Panc1 (cell line): ENCODE data around the gene TAAR9. TPM values are rescaled to one million over a fixed set of nuclear protein-coding genes. Genes with fewer than 3 reads are reported as not detected.
"Not testable (repeated sequence)": the region's sequence is repeated elsewhere in the genome, so short reads cannot be mapped to it uniquely, and the experiment has no call there.

Source experiments
- ATAC-seq: fragments of 200-7000 bp; cut with Tn5 transposase; 2 replicates; pipeline ENCODE4 v1.9.1; 2020; ENCODE audit warnings: mild to moderate bottlenecking, moderate library complexity
- BruUV-seq: library from RNA; stranded (reverse); fragments of 400-500 nt; replicated peaks from 2 replicates; lab custom pipeline; 2021; lab: Mats Ljungman, UMichigan
- CTCF ChIA-PET: fragments of 300-600 bp; sonication (Branson Sonifier 250); formaldehyde crosslinking; loops from one replicate; lab custom pipeline; 2022; ENCODE audit warnings: antibody characterized with exemption; lab: Charles Lee
- POLR2A ChIA-PET: fragments of 300-600 bp; sonication (Branson Sonifier 250); formaldehyde crosslinking; loops from one replicate; lab custom pipeline; 2022; ENCODE audit warnings: antibody characterized with exemption; lab: Charles Lee
- DNase-seq: peaks from one replicate; pipeline ENCODE4 v3.0.0-alpha.2; 2010; ENCODE audit warnings: low read depth, low spot score
- H3K27ac ChIP-seq: 2 replicates; pipeline ENCODE4 v1.5.1; 2011; ENCODE audit warnings: mild to moderate bottlenecking, low read length, inconsistent platforms
- H3K27me3 ChIP-seq: fragments of 200-500 bp; sonication (Bioruptor generic); 2 replicates; pipeline ENCODE4 v1.6.0; 2014; ENCODE audit warnings: low read length, inconsistent platforms; ENCODE audit not compliant: control insufficient read depth, insufficient read depth
- H3K36me3 ChIP-seq: fragments of 200-500 bp; sonication (Bioruptor generic); 2 replicates; pipeline ENCODE4 v1.5.1; 2014; ENCODE audit warnings: inconsistent platforms, mild to moderate bottlenecking, low read length, moderate library complexity; ENCODE audit not compliant: control insufficient read depth, insufficient read depth
- H3K4me1 ChIP-seq: 2 replicates; pipeline ENCODE4 v1.5.1; 2011; ENCODE audit warnings: inconsistent platforms, mild to moderate bottlenecking, low read length, moderate library complexity; ENCODE audit not compliant: control insufficient read depth, insufficient read depth
- H3K4me3 ChIP-seq, 2 experiments: 2 replicates each; pipeline ENCODE4 v1.5.1; 2011 to 2012; ENCODE audit warnings: low read depth in 2 of 2, low read length in 2 of 2, mild to moderate bottlenecking in 2 of 2, inconsistent platforms in 1 of 2, moderate library complexity in 1 of 2
- H3K9me3 ChIP-seq: fragments of 200-500 bp; sonication (Bioruptor generic); 2 replicates; pipeline ENCODE4 v1.5.1; 2014; ENCODE audit warnings: low read depth, mild to moderate bottlenecking, inconsistent platforms, low read length, moderate library complexity; ENCODE audit not compliant: control insufficient read depth, insufficient read depth
- CTCF ChIP-seq: fragments of 450-650 bp; IDR thresholded peaks from 2 replicates; pipeline ENCODE4 v1.5.1; 2017; ENCODE audit warnings: mild to moderate bottlenecking
- POLR2AphosphoS5 ChIP-seq: IDR thresholded peaks from 2 replicates; pipeline ENCODE4 v1.6.1; 2012; ENCODE audit warnings: mild to moderate bottlenecking, low read depth, low read length, moderate library complexity
- REST ChIP-seq, 2 experiments: IDR thresholded peaks; 2 replicates each; pipeline ENCODE4 v1.6.1; 2011 to 2012; ENCODE audit warnings: low read depth in 2 of 2, control low read depth in 1 of 2, low read length in 1 of 2, mild to moderate bottlenecking in 1 of 2, moderate library complexity in 1 of 2; ENCODE audit not compliant: insufficient read depth in 1 of 2
- SIN3A ChIP-seq: IDR thresholded peaks from 2 replicates; pipeline ENCODE4 v1.6.1; 2012; ENCODE audit warnings: low read depth, mild to moderate bottlenecking, low read length, moderate library complexity, borderline replicate concordance; ENCODE audit not compliant: insufficient read depth
- TCF7L2 ChIP-seq: IDR thresholded peaks from 2 replicates; pipeline ENCODE4 v1.6.1; 2011; ENCODE audit warnings: mild to moderate bottlenecking, low read depth, low read length, inconsistent platforms
- in situ Hi-C: cut with HindIII; loops from 2 replicates; pipeline ENCODE4 v1.10.0; 2016; ENCODE audit warnings: low sequenced_read_pairs, low pct_unique_long_range_greater_than_20kb
- intact Hi-C: fragments of 100-400 bp; cut with micrococcal nuclease; formaldehyde crosslinking; loops from one replicate; pipeline ENCODE4 v1.10.0; 2022; ENCODE audit not compliant: unreplicated experiment
- total RNA-seq: library from RNA; stranded (reverse); gene quantifications from one replicate; pipeline ENCODE4 v1.2.1, GENCODE V29; 2021; ENCODE audit not compliant: unreplicated experiment

TAAR9 gene
- total RNA-seq, 1 experiment from 2014 or later = not detected

- no peaks in the 10 kb centered on the region for H3K9me3 ChIP-seq
- ATAC-seq (no peak), DNase-seq (no peak)
- intact Hi-C loops (no loop called here), in situ Hi-C loops (no loop called here)
- H3K27me3 ChIP-seq = no peaks in the 10 kb centered on the region; the same call in 1 of the 2 replicates
- no peaks in the 10 kb centered on the region for H3K36me3 ChIP-seq
- CTCF ChIA-PET = no interaction called here
- no peak for TF ChIP-seq POLR2AphosphoS5
- TF ChIP-seq SIN3A = no peak
- TF ChIP-seq REST (IDR thresholded peaks at IDR 0.05; ENCODE audit: insufficient read depth in 1 of 2, low read depth in 2 of 2, low read length in 1 of 2) = no peak
- TF ChIP-seq CTCF = no peak
- TF ChIP-seq TCF7L2 = no peak
- no peaks in the 10 kb centered on the region for H3K4me1 ChIP-seq
- no TSS peak for BruUV-seq
- POLR2A ChIA-PET = interaction anchor here (0.6 kb wide), 1 partner anchor 52 kb away, joined by 3 read pairs; no protein-coding TSS in a partner anchor
- H3K4me3 ChIP-seq = no peak overlapping the region
- H3K27ac ChIP-seq = no peak overlapping the region
Observed at GRCh38 chr6:132551214-132551613, 13.1 kb downstream of the TAAR9 start.

- TF ChIP-seq REST (IDR thresholded peaks at IDR 0.05; ENCODE audit: insufficient read depth in 1 of 2, low read depth in 2 of 2, low read length in 1 of 2) (no peak), POLR2AphosphoS5 (no peak), SIN3A (no peak), CTCF (no peak), TCF7L2 (no peak)
- no peaks in the 10 kb centered on the region for H3K9me3 ChIP-seq
- ChIA-PET CTCF (no interaction called here), POLR2A (no interaction called here)
- H3K4me1 ChIP-seq = no peaks in the 10 kb centered on the region
- intact Hi-C loops = no loop called here
- DNase-seq (no peak), ATAC-seq (no peak)
- in situ Hi-C loops = no loop called here
- H3K36me3 ChIP-seq = no peaks in the 10 kb centered on the region
- no TSS peak for BruUV-seq
- no peaks in the 10 kb centered on the region; the same call in 1 of the 2 replicates for H3K27me3 ChIP-seq
- H3K27ac ChIP-seq = no peak within 1 kb of the TSS
- H3K4me3 ChIP-seq = no peak within 1 kb of the TSS
Observed at GRCh38 chr6:132552372-132552771, 14.3 kb downstream of the TAAR9 start, which contains the start of gene TAAR8. TAAR8 (plus strand) TSS chr6:132552672; CDS start chr6:132552693, 21 bp downstream.

- H3K4me1 ChIP-seq, in situ Hi-C loops, H3K27me3 ChIP-seq, H3K27ac ChIP-seq, H3K4me3 ChIP-seq, intact Hi-C loops, POLR2A ChIA-PET, H3K36me3 ChIP-seq, CTCF ChIA-PET, BruUV-seq, H3K9me3 ChIP-seq, DNase-seq, ATAC-seq: not testable (repeated sequence)
Observed at GRCh38 chr6:132560087-132560486, 22.0 kb downstream of the TAAR9 start.
